ENCODE results near the gene EXOC1. TPM values are rescaled to one million over a fixed set of nuclear protein-coding genes. Genes with fewer than 3 reads are reported as not detected.

The EXOC1 gene
- total and polyA plus RNA-seq, 9 of the 15 experiments (the other 6 are each of a cell fraction or from before 2014, with no cell fraction given): 16.0 to 45.5 (median 26.2) TPM

DNA sequence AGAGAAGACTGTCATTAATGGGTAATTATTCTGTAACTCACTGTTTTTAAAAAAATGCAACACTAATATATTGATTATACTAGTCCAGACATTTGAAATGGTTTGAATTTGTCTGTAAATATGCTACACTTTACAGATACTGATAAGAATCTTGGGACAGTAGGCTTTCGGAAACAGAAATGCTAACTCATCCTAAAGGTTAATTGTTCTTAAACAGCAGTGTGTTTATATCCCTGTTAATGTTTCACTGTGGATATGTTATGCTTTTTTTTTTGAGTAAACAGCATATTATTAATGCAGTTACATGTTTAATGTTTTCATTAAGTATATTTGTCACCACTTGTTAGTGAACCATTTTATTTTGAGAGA, 31.4 kb downstream of the EXOC1 start:
- Histone ChIP-seq H3K27me3 (ENCODE audit: control insufficient read depth in 2 of 2, insufficient read depth in 2 of 2, low read length in 2 of 2) (no peaks in the 10 kb centered on the region), H3K36me3 (ENCODE audit: control insufficient read depth, insufficient read depth, low read length) (peaks cover 25% of the 10 kb centered on the region), H3K9ac (ENCODE audit: insufficient read depth in 1 of 2, low read depth in 2 of 2, low read length in 2 of 2) (peak overlapping the region in 1 of 2 experiments; percentile 22; a peak in 1 of 4 replicates), H3K4me2 (ENCODE audit: insufficient read depth, low read length) (no peak overlapping the region; the same call in 1 of the 2 replicates), H3K4me3 (no peak overlapping the region), H3K4me1 (replicated peaks in 1 of 2; ENCODE audit: control insufficient read depth in 2 of 2, insufficient read depth in 2 of 2, low read length in 2 of 2) (peaks cover 0 to 15% of the 10 kb centered on the region in 2 experiments; a peak in 3 of 5 replicates), H3K9me3 (replicated peaks; ENCODE audit: control insufficient read depth, insufficient read depth, low read depth, low read length) (no peaks in the 10 kb centered on the region), H3K9me1 (ENCODE audit: control insufficient read depth, insufficient read depth, low read length) (no peaks in the 10 kb centered on the region), H2AFZ (ENCODE audit: low read depth, low read length) (peak overlapping the region; percentile 15), H4K20me1 (replicated peaks; ENCODE audit: control insufficient read depth, insufficient read depth, low read length) (no peaks in the 10 kb centered on the region), H3K27ac (ENCODE audit: extremely low read depth, low read depth, low read length) (peak overlapping the region; percentile 60; the same call in 1 of the 3 replicates), H3K79me2 (ENCODE audit: control insufficient read depth, insufficient read depth, low read length) (no peaks in the 10 kb centered on the region)
- CTCF ChIA-PET (ENCODE audit: low intra/inter-chr PET ratio): no interaction called here
- BruUV-seq (replicated peaks): no TSS peak
- intact Hi-C loops (cut with micrococcal nuclease) (no loop called here), in situ Hi-C loops (cut with MboI) (no loop called here)
- 0% methylated on average over 1 of the region's 1 CpG for WGBS (ENCODE audit: insufficient coverage, low coverage, missing lambda C conversion rate)
- POLR2A ChIA-PET: interaction anchor here (1.0 kb wide), 1 partner anchor 501 kb away, joined by 3 read pairs; no protein-coding TSS in a partner anchor
- FAIRE-seq: no peak
- DNase-seq (ENCODE audit: extremely low read depth in 1 of 4, low spot score in 3 of 4): peak in 1 of 4 experiments; percentile 7
- peak; percentile 42; the same call in 2 of the 3 replicates for ATAC-seq
- no peak for TF ChIP-seq SMAD4 (CRISPR knock-in tag; conservative IDR thresholded peaks at IDR 0.05)
- no peak for TF ChIP-seq MEF2A (IDR thresholded peaks at IDR 0.05; ENCODE audit: control insufficient read depth, low read depth, low read length)
- peak; percentile 79 for TF ChIP-seq MAFF (IDR thresholded peaks at IDR 0.05; ENCODE audit: low read length)
- TF ChIP-seq ZNF324 (CRISPR knock-in tag; IDR thresholded peaks at IDR 0.05): no peak
- peak; percentile 86 for TF ChIP-seq ZNF316 (IDR thresholded peaks at IDR 0.05)
- no peak for TF ChIP-seq ARNT (IDR thresholded peaks at IDR 0.05)
- peak; percentile 32; the same call in 1 of the 2 replicates for TF ChIP-seq ARID1B (IDR thresholded peaks at IDR 0.05)
- no peak for TF ChIP-seq E2F3 (CRISPR knock-in tag; IDR thresholded peaks at IDR 0.05)
- no peak for TF ChIP-seq SUPT5H (IDR thresholded peaks at IDR 0.05)
- TF ChIP-seq DPF2 (IDR thresholded peaks at IDR 0.05): peak; percentile 68; the same call in 1 of the 2 replicates
- peak; percentile 85 for TF ChIP-seq C11orf30 (IDR thresholded peaks at IDR 0.05; ENCODE audit: low read depth)
- TF ChIP-seq, protein P1, sequence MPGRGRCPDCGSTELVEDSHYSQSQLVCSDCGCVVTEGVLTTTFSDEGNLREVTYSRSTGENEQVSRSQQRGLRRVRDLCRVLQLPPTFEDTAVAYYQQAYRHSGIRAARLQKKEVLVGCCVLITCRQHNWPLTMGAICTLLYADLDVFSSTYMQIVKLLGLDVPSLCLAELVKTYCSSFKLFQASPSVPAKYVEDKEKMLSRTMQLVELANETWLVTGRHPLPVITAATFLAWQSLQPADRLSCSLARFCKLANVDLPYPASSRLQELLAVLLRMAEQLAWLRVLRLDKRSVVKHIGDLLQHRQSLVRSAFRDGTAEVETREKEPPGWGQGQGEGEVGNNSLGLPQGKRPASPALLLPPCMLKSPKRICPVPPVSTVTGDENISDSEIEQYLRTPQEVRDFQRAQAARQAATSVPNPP (IDR thresholded peaks at IDR 0.05; ENCODE audit: borderline replicate concordance, insufficient read depth, insufficient read length): no peak
- no peak for TF ChIP-seq NFXL1 (CRISPR knock-in tag; IDR thresholded peaks at IDR 0.05)
- TF ChIP-seq, protein P2, sequence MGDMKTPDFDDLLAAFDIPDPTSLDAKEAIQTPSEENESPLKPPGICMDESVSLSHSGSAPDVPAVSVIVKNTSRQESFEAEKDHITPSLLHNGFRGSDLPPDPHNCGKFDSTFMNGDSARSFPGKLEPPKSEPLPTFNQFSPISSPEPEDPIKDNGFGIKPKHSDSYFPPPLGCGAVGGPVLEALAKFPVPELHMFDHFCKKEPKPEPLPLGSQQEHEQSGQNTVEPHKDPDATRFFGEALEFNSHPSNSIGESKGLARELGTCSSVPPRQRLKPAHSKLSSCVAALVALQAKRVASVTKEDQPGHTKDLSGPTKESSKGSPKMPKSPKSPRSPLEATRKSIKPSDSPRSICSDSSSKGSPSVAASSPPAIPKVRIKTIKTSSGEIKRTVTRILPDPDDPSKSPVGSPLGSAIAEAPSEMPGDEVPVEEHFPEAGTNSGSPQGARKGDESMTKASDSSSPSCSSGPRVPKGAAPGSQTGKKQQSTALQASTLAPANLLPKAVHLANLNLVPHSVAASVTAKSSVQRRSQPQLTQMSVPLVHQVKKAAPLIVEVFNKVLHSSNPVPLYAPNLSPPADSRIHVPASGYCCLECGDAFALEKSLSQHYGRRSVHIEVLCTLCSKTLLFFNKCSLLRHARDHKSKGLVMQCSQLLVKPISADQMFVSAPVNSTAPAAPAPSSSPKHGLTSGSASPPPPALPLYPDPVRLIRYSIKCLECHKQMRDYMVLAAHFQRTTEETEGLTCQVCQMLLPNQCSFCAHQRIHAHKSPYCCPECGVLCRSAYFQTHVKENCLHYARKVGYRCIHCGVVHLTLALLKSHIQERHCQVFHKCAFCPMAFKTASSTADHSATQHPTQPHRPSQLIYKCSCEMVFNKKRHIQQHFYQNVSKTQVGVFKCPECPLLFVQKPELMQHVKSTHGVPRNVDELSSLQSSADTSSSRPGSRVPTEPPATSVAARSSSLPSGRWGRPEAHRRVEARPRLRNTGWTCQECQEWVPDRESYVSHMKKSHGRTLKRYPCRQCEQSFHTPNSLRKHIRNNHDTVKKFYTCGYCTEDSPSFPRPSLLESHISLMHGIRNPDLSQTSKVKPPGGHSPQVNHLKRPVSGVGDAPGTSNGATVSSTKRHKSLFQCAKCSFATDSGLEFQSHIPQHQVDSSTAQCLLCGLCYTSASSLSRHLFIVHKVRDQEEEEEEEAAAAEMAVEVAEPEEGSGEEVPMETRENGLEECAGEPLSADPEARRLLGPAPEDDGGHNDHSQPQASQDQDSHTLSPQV (IDR thresholded peaks at IDR 0.05): 0 out of 2 replicates have a peak, but pooled peaks have one; percentile 24
- TF ChIP-seq SMARCE1 (IDR thresholded peaks at IDR 0.05): peak; percentile 34; the same call in 1 of the 2 replicates
- TF ChIP-seq PURB (CRISPR knock-in tag; IDR thresholded peaks at IDR 0.05; ENCODE audit: low read depth): no peak
- TF ChIP-seq SMARCC2 (IDR thresholded peaks at IDR 0.05; ENCODE audit: low read depth): peak; percentile 47; the same call in 1 of the 2 replicates
- no peak for TF ChIP-seq HSF4 (CRISPR knock-in tag; IDR thresholded peaks at IDR 0.05; ENCODE audit: borderline replicate concordance)
- TF ChIP-seq CXXC5 (CRISPR knock-in tag; IDR thresholded peaks at IDR 0.05): no peak
- TF ChIP-seq SOX6 (IDR thresholded peaks at IDR 0.05): peak; percentile 82
- TF ChIP-seq STAG1 (CRISPR knock-in tag; IDR thresholded peaks at IDR 0.05; ENCODE audit: borderline replicate concordance): no peak
- TF ChIP-seq HDAC2 (IDR thresholded peaks at IDR 0.05): no peak
- no peak for TF ChIP-seq MCM7 (IDR thresholded peaks at IDR 0.05)

All from K562 (cell line).